Fibroblast of the conjunctiva (primary cell): ENCODE results near the gene ZNF560.

Source experiments
- DNase-seq: peaks from one replicate; pipeline ENCODE4 v3.0.0-alpha.2; 2010; ENCODE audit warnings: low read depth

Gene ZNF560

GRCh38 chr19:9435279-9436268 is 62.8 kb downstream of the ZNF560 start, which contains the start of gene ZNF266:
Gene ZNF266, minus strand, starts transcription at chr19:9435573. Its CDS starts 15,484 bp downstream, at chr19:9420089.
- DNase-seq = peak; percentile 76

- DNase-seq = no peak
These were observed 66.9 kb downstream of the ZNF560 start for GRCh38 chr19:9431475-9431874.

- DNase-seq = no peak
These were observed 68.0 kb downstream of the ZNF560 start for GRCh38 chr19:9430444-9430843.

GRCh38 chr19:9427941-9428340 is 70.5 kb downstream of the ZNF560 start:
- DNase-seq = no peak
